H9 (cell line): ENCODE measurements around the gene NCOA6. TPM values are rescaled to one million over a fixed set of nuclear protein-coding genes. Genes with fewer than 3 reads are reported as not detected.
A peak's percentile ranks its signal among the peaks of the same experiment; 100 is the strongest.

Source experiments
- DNase-seq: peaks from one replicate; pipeline ENCODE4 v3.0.0-alpha.2; 2017
- H2AFZ ChIP-seq: one replicate; pipeline ENCODE4 v1.6.1; 2013; ENCODE audit warnings: mild to moderate bottlenecking, low read length, control low read depth, moderate library complexity
- H2AK5ac ChIP-seq: 2 replicates; pipeline ENCODE4 v1.6.1; 2013; ENCODE audit warnings: low read length, control low read depth, mixed read lengths; ENCODE audit not compliant: insufficient read length
- H2BK120ac ChIP-seq: one replicate; pipeline ENCODE4 v1.6.1; 2013; ENCODE audit warnings: low read depth, mild to moderate bottlenecking, low read length, control low read depth, inconsistent platforms; ENCODE audit not compliant: poor library complexity, severe bottlenecking
- H2BK12ac ChIP-seq: 2 replicates; pipeline ENCODE4 v1.6.1; 2013; ENCODE audit warnings: low read length, control low read depth, mixed read lengths, low read depth; ENCODE audit not compliant: insufficient read length
- H2BK15ac ChIP-seq: 2 replicates; pipeline ENCODE4 v1.6.1; 2013; ENCODE audit warnings: low read depth, low read length, control low read depth
- H2BK20ac ChIP-seq: one replicate; pipeline ENCODE4 v1.6.1; 2013; ENCODE audit warnings: low read depth, mild to moderate bottlenecking, low read length, control low read depth, inconsistent platforms; ENCODE audit not compliant: poor library complexity, severe bottlenecking
- H2BK5ac ChIP-seq: 2 replicates; pipeline ENCODE4 v1.6.1; 2013; ENCODE audit warnings: low read length, control low read depth, mixed read lengths; ENCODE audit not compliant: insufficient read length
- H3K14ac ChIP-seq: 2 replicates; pipeline ENCODE4 v1.6.1; 2013; ENCODE audit warnings: low read length, control low read depth; ENCODE audit not compliant: insufficient read depth
- H3K18ac ChIP-seq: 2 replicates; pipeline ENCODE4 v1.6.1; 2013; ENCODE audit warnings: low read depth, mild to moderate bottlenecking, mixed read lengths, low read length, control low read depth; ENCODE audit not compliant: insufficient read length
- H3K23ac ChIP-seq: 2 replicates; pipeline ENCODE4 v1.6.1; 2013; ENCODE audit warnings: low read length, control low read depth, mixed read lengths, low read depth; ENCODE audit not compliant: insufficient read length
- H3K23me2 ChIP-seq: 2 replicates; pipeline ENCODE4 v1.6.1; 2013; ENCODE audit warnings: low read depth, mild to moderate bottlenecking, mixed read lengths, low read length, control low read depth; ENCODE audit not compliant: insufficient read length, poor library complexity, severe bottlenecking
- H3K27ac ChIP-seq: 2 replicates; pipeline ENCODE4 v1.5.1; 2013; ENCODE audit warnings: low read length, control low read depth, mixed read lengths, low read depth; ENCODE audit not compliant: insufficient read length
- H3K27me3 ChIP-seq: 2 replicates; pipeline ENCODE4 v1.6.1; 2013; ENCODE audit warnings: low read length, control low read depth, inconsistent platforms; ENCODE audit not compliant: insufficient read depth
- H3K4ac ChIP-seq: 2 replicates; pipeline ENCODE4 v1.6.1; 2013; ENCODE audit warnings: low read depth, mild to moderate bottlenecking, control low read depth, inconsistent platforms, low read length, moderate library complexity
- H3K4me1 ChIP-seq: 2 replicates; pipeline ENCODE4 v1.6.1; 2013; ENCODE audit warnings: low read length, control low read depth, inconsistent platforms; ENCODE audit not compliant: insufficient read depth
- H3K4me2 ChIP-seq: 2 replicates; pipeline ENCODE4 v1.6.1; 2013; ENCODE audit warnings: low read length, control low read depth, mixed read lengths; ENCODE audit not compliant: insufficient read length, insufficient read depth
- H3K56ac ChIP-seq: 2 replicates; pipeline ENCODE4 v1.6.1; 2013; ENCODE audit warnings: low read depth, mild to moderate bottlenecking, mixed read lengths, low read length, control low read depth; ENCODE audit not compliant: insufficient read length
- H3K79me1 ChIP-seq: 2 replicates; pipeline ENCODE4 v1.6.1; 2013; ENCODE audit warnings: low read depth, mild to moderate bottlenecking, moderate library complexity, low read length, control low read depth, inconsistent platforms; ENCODE audit not compliant: insufficient read depth, poor library complexity, severe bottlenecking
- H3K79me2 ChIP-seq: 2 replicates; pipeline ENCODE4 v1.6.1; 2013; ENCODE audit warnings: low read length, control low read depth, inconsistent platforms; ENCODE audit not compliant: insufficient read depth
- H3K9ac ChIP-seq: 2 replicates; pipeline ENCODE4 v1.6.1; 2013; ENCODE audit warnings: low read length, control low read depth, mixed read lengths; ENCODE audit not compliant: insufficient read length; ENCODE audit errors: extremely low read depth
- H3K9me3 ChIP-seq: one replicate; pipeline ENCODE4 v1.6.1; 2013; ENCODE audit warnings: low read depth, low read length, inconsistent platforms; ENCODE audit not compliant: control insufficient read depth
- H3T11ph ChIP-seq: one replicate; pipeline ENCODE4 v1.6.1; 2013; ENCODE audit warnings: mild to moderate bottlenecking, low read length, control low read depth, inconsistent platforms
- H4K20me1 ChIP-seq: one replicate; pipeline ENCODE4 v1.6.1; 2013; ENCODE audit not compliant: control insufficient read depth, insufficient read length, insufficient read depth
- H4K5ac ChIP-seq: 2 replicates; pipeline ENCODE4 v1.6.1; 2013; ENCODE audit warnings: low read depth, mild to moderate bottlenecking, mixed read lengths, low read length, control low read depth; ENCODE audit not compliant: insufficient read length
- H4K8ac ChIP-seq: replicated peaks from 2 replicates; pipeline ENCODE4 v1.6.1; 2013; ENCODE audit warnings: low read length, control low read depth, mixed read lengths, low read depth; ENCODE audit not compliant: insufficient read length
- H4K91ac ChIP-seq: 2 replicates; pipeline ENCODE4 v1.6.1; 2013; ENCODE audit warnings: low read depth, mild to moderate bottlenecking, moderate library complexity, mixed read lengths, low read length, control low read depth; ENCODE audit not compliant: insufficient read length
- H3K27ac Mint-ChIP-seq, 3 experiments: 2 replicates in 2 of 3; 3 replicates in 1 of 3; pipeline ENCODE4 v1.8.0; 2020 to 2021; ENCODE audit warnings: mixed read lengths in 3 of 3, mild to moderate bottlenecking in 1 of 3, moderate library complexity in 1 of 3
- H3K27me3 Mint-ChIP-seq: 2 replicates; pipeline ENCODE4 v1.8.0; 2021; ENCODE audit warnings: low read depth, mild to moderate bottlenecking, moderate library complexity, mixed read lengths
- H3K36me3 Mint-ChIP-seq, 3 experiments: 2 replicates in 2 of 3; 3 replicates in 1 of 3; pipeline ENCODE4 v1.8.0; 2020 to 2021; ENCODE audit warnings: low read depth in 3 of 3, mixed read lengths in 3 of 3; ENCODE audit not compliant: insufficient read depth in 1 of 3
- H3K4me1 Mint-ChIP-seq, 2 experiments: 2 replicates each; pipeline ENCODE4 v1.8.0; 2020; ENCODE audit warnings: mixed read lengths in 2 of 2
- H3K4me3 Mint-ChIP-seq, 2 experiments: 2 replicates in 1 of 2; 3 replicates in 1 of 2; pipeline ENCODE4 v1.8.0; 2020 to 2021; ENCODE audit warnings: mild to moderate bottlenecking in 2 of 2, mixed read lengths in 2 of 2, moderate library complexity in 1 of 2
- H3K9me3 Mint-ChIP-seq, 2 experiments: 2 replicates in 1 of 2; 3 replicates in 1 of 2; pipeline ENCODE4 v1.8.0; 2020; ENCODE audit warnings: mild to moderate bottlenecking in 2 of 2, mixed read lengths in 2 of 2, moderate library complexity in 1 of 2
- CTCF ChIP-seq: fragments of 200-600 bp; sonication (generic); conservative IDR thresholded peaks from 3 replicates; pipeline ENCODE4 v1.8.0; 2021; ENCODE audit warnings: antibody characterized with exemption, mild to moderate bottlenecking
- WGBS: extraction: QIAGEN DNeasy Blood & Tissue Kit; methylation state at CpG from one replicate; pipeline ENCODE4 v1.1.7; 2013; ENCODE audit warnings: missing lambda C conversion rate, low lambda C conversion rate, mixed read lengths; ENCODE audit not compliant: insufficient read length; ENCODE audit errors: extremely low coverage; 5-methylcytosine and 5-hydroxymethylcytosine counted together
- total RNA-seq: library from RNA; stranded (reverse); gene quantifications from 2 replicates; pipeline ENCODE4 v1.2.1, GENCODE V29; 2021

Gene NCOA6
- total RNA-seq, 1 experiment from 2014 or later = 23.9 TPM

- Histone ChIP-seq H3K56ac (no peak overlapping the region), H2BK5ac (no peak overlapping the region), H2BK15ac (no peak overlapping the region), H3K4ac (no peak overlapping the region), H3K18ac (no peak overlapping the region), H3K23ac (no peak overlapping the region), H2BK12ac (no peak overlapping the region), H4K8ac (no peak overlapping the region), H3K14ac (no peak overlapping the region), H2BK120ac (no peak overlapping the region), H3K4me1 (no peaks in the 10 kb centered on the region; the same call in 1 of the 2 replicates), H2BK20ac (no peak overlapping the region), H3K9ac (peak overlapping the region; percentile 28), H3K4me2 (peak overlapping the region; percentile 98), H3T11ph (no peak overlapping the region), H2AFZ (peak overlapping the region; percentile 80), H4K91ac (no peak overlapping the region), H4K5ac (no peak overlapping the region), H3K79me1 (peaks cover 5% of the 10 kb centered on the region), H3K27ac (no peak overlapping the region), H3K79me2 (peaks cover 5% of the 10 kb centered on the region; the same call in 1 of the 2 replicates), H4K20me1 (no peaks in the 10 kb centered on the region), H2AK5ac (no peak overlapping the region), H3K27me3 (no peaks in the 10 kb centered on the region), H3K9me3 (no peaks in the 10 kb centered on the region), H3K23me2 (peaks cover 4% of the 10 kb centered on the region)
- peak overlapping the region; percentile 87 to 95 (median 92); a peak in 6 of 7 replicates for H3K27ac Mint-ChIP-seq
- TF ChIP-seq CTCF = no peak
- DNase-seq = no peak
- no peaks in the 10 kb centered on the region for H3K27me3 Mint-ChIP-seq
- no peaks in the 10 kb centered on the region for H3K36me3 Mint-ChIP-seq
- peak overlapping the region; percentile 89 to 95 for H3K4me3 Mint-ChIP-seq
- WGBS = no CpG with 5 or more reads among the region's 14 CpGs
- no peaks in the 10 kb centered on the region for H3K9me3 Mint-ChIP-seq
- peaks cover 8 to 9% of the 10 kb centered on the region in 2 experiments for H3K4me1 Mint-ChIP-seq
Measured at GRCh38 chr20:34675993-34676641, 149.3 kb downstream of the NCOA6 start.
